ENCODE results near the gene ATP2A1. TPM values are rescaled to one million over a fixed set of nuclear protein-coding genes. Genes with fewer than 3 reads are reported as not detected.
A peak's percentile ranks its signal among the peaks of the same experiment; 100 is the strongest.

The ATP2A1 gene
- polyA plus RNA-seq (ENCODE audit: insufficient read length in 4 of 4): 1 to 10 TPM; 3.0 to 5.0 (median 4.1) TPM

- DNase-seq (ENCODE audit: low read depth in 4 of 4, low spot score in 3 of 4): no peak
These were observed at the start of gene ATP2A1 for GRCh38 chr16:28878083-28878926. Gene ATP2A1, plus strand, starts transcription at chr16:28878488. Its CDS starts 184 bp downstream, at chr16:28878672.

GRCh38 chr16:28829747-28830146 lies 48.5 kb upstream of the ATP2A1 start:
- DNase-seq (ENCODE audit: low read depth in 4 of 4, low spot score in 3 of 4): no peak

- DNase-seq (ENCODE audit: low read depth in 4 of 4, low spot score in 3 of 4): no peak
These were observed 47.8 kb upstream of the ATP2A1 start for GRCh38 chr16:28830531-28830930.

- no peak for DNase-seq (ENCODE audit: low read depth in 4 of 4, low spot score in 3 of 4)
These were observed 43.9 kb upstream of the ATP2A1 start for GRCh38 chr16:28834349-28834748.

- DNase-seq (ENCODE audit: low read depth in 4 of 4, low spot score in 3 of 4): no peak
These were observed 43.1 kb upstream of the ATP2A1 start for GRCh38 chr16:28834873-28835863.

GRCh38 chr16:28835864-28836760 lies 42.2 kb upstream of the ATP2A1 start:
- DNase-seq (ENCODE audit: low read depth in 4 of 4, low spot score in 3 of 4): no peak

GRCh38 chr16:28836761-28837064 lies 41.6 kb upstream of the ATP2A1 start:
- DNase-seq (ENCODE audit: low read depth in 4 of 4, low spot score in 3 of 4): no peak

- DNase-seq (ENCODE audit: low read depth in 4 of 4, low spot score in 3 of 4): no peak
These were observed 40.4 kb upstream of the ATP2A1 start for GRCh38 chr16:28837672-28838557.

- DNase-seq (ENCODE audit: low read depth in 4 of 4, low spot score in 3 of 4): no peak
These were observed 39.8 kb upstream of the ATP2A1 start for GRCh38 chr16:28838558-28838918.

GRCh38 chr16:28839004-28839639 lies 39.2 kb upstream of the ATP2A1 start:
- no peak for DNase-seq (ENCODE audit: low read depth in 4 of 4, low spot score in 3 of 4)

- DNase-seq (ENCODE audit: low read depth in 4 of 4, low spot score in 3 of 4): no peak
These were observed 38.4 kb upstream of the ATP2A1 start for GRCh38 chr16:28839899-28840298.

- DNase-seq (ENCODE audit: low read depth in 4 of 4, low spot score in 3 of 4): no peak
These were observed 35.6 kb upstream of the ATP2A1 start for GRCh38 chr16:28842696-28843095.

GRCh38 chr16:28843766-28844165 lies 34.5 kb upstream of the ATP2A1 start:
- DNase-seq (ENCODE audit: low read depth in 4 of 4, low spot score in 3 of 4): no peak

GRCh38 chr16:28844226-28844885 lies 33.9 kb upstream of the ATP2A1 start:
- DNase-seq (ENCODE audit: low read depth in 4 of 4, low spot score in 3 of 4): no peak

- DNase-seq (ENCODE audit: low read depth in 4 of 4, low spot score in 3 of 4): no peak
These were observed 33.0 kb upstream of the ATP2A1 start for GRCh38 chr16:28845293-28845692.

- DNase-seq (ENCODE audit: low read depth in 4 of 4, low spot score in 3 of 4): no peak
These were observed 32.6 kb upstream of the ATP2A1 start for GRCh38 chr16:28845761-28846079.

- DNase-seq (ENCODE audit: low read depth in 4 of 4, low spot score in 3 of 4): peak; percentile 95 to 97 (median 96)
These were observed 32.0 kb upstream of the ATP2A1 start, which contains the start of gene TUFM for GRCh38 chr16:28846080-28846932. Gene TUFM, minus strand, starts transcription at chr16:28846348. Its CDS starts 79 bp downstream, at chr16:28846269.

GRCh38 chr16:28846933-28847273 lies 31.4 kb upstream of the ATP2A1 start:
- DNase-seq (ENCODE audit: low read depth in 4 of 4, low spot score in 3 of 4): no peak
